Kidney (tissue), 14 donors: ENCODE data around the gene TMEM50B. TPM values are rescaled to one million over a fixed set of nuclear protein-coding genes. Genes with fewer than 3 reads are reported as not detected.

ENCODE experiments used
- DNase-seq, 5 donors: peaks; one replicate each; pipeline ENCODE4 v3.0.0-alpha.2; 2013 to 2020
- FAIRE-seq: peaks from 2 replicates; lab custom pipeline; 2012; peaks lifted over from hg19 to GRCh38; lab: Jason Lieb, UNC
- H3K27ac ChIP-seq, 2 donors: one replicate each; pipeline ENCODE4 v1.7.0; 2013; ENCODE audit warnings: low read depth in 2 of 2, low read length in 2 of 2, inconsistent platforms in 1 of 2
- H3K27me3 ChIP-seq: one replicate; pipeline ENCODE4 v1.7.1; 2013; ENCODE audit warnings: low read length, inconsistent platforms; ENCODE audit not compliant: control insufficient read depth, insufficient read depth
- H3K36me3 ChIP-seq, 3 donors: one replicate each; pipeline versions ENCODE4 v1.7.0 to v1.7.1; 2013; ENCODE audit warnings: low read length in 3 of 3, control low read depth in 1 of 3, inconsistent platforms in 1 of 3; ENCODE audit not compliant: insufficient read depth in 3 of 3, control insufficient read depth in 2 of 3
- H3K4me1 ChIP-seq, 3 donors: one replicate each; pipeline versions ENCODE4 v1.7.0 to v1.7.1; 2013; ENCODE audit warnings: low read length in 3 of 3, inconsistent platforms in 1 of 3, low read depth in 1 of 3; ENCODE audit not compliant: control insufficient read depth in 2 of 3, insufficient read depth in 2 of 3
- H3K4me3 ChIP-seq, 3 donors: one replicate each; pipeline versions ENCODE4 v1.7.0 to v1.8.1; 2013; ENCODE audit warnings: low read length in 3 of 3, control low read depth in 1 of 3, inconsistent platforms in 1 of 3
- H3K9ac ChIP-seq, 3 donors: one replicate each; pipeline versions ENCODE4 v1.7.0 to v1.7.1; 2013; ENCODE audit warnings: low read length in 3 of 3, control low read depth in 1 of 3, inconsistent platforms in 1 of 3
- H3K9me3 ChIP-seq, 3 donors: one replicate each; pipeline versions ENCODE4 v1.7.0 to v1.7.1; 2013; ENCODE audit warnings: low read length in 3 of 3, control low read depth in 1 of 3, inconsistent platforms in 1 of 3; ENCODE audit not compliant: control insufficient read depth in 2 of 3, insufficient read depth in 1 of 3
- CTCF ChIP-seq: IDR thresholded peaks from 3 replicates; pipeline ENCODE4 v1.5.1; 2012; ENCODE audit warnings: mild to moderate bottlenecking, moderate library complexity, borderline replicate concordance; ENCODE audit not compliant: insufficient read depth; ENCODE audit errors: extremely low read depth
- intact Hi-C: fragments of 100-400 bp; cut with DNase I; formaldehyde crosslinking; loops from one replicate; pipeline ENCODE4 v1.11.1; 2022
- polyA plus RNA-seq: library from polyadenylated mRNA; stranded (reverse); fragments of 350-450 nt; fragmentation: Illumina TruSeq; extraction: RNeasy Lipid Tissue Mini Kit (QIAGEN cat#74804); gene quantifications from one replicate; pipeline ENCODE4 v1.2.3, GENCODE V29; 2014; ENCODE audit warnings: low read depth, low replicate concordance; ENCODE audit not compliant: insufficient read depth
- total RNA-seq: library from RNA; stranded (reverse); fragmentation: NEBNext Ultra II Directional; extraction: Animal tissue kit (Norgen Biotek cat#: 25700); gene quantifications from one replicate; pipeline ENCODE4 v1.2.1, GENCODE V29; 2021
- donor health status: control.
- donor health status: control.
- donor health status: control.
- donor health status: control.
- donor health status: control.
- donor health status: DM: yes; HTN: yes; CAD: no.
- donor health status: Normal renal cell carcinoma (clear cell type).

Gene TMEM50B
- total and polyA plus RNA-seq, 2 donors from 2014 or later: 63.7 to 87.6 TPM

GRCh38 chr21:33427051-33427450 lies 52.7 kb downstream of the TMEM50B start:
- H3K9me3 ChIP-seq: no peaks in the 10 kb centered on the region
- no peak for DNase-seq

GRCh38 chr21:33425825-33426224 lies 53.9 kb downstream of the TMEM50B start:
- TF ChIP-seq CTCF: no peak
- no peak for FAIRE-seq
- Histone ChIP-seq H3K27me3 (no peaks in the 10 kb centered on the region), H3K9ac (no peak overlapping the region), H3K4me3 (no peak overlapping the region), H3K4me1 (peaks cover 0 to 3% (median 0%) of the 10 kb centered on the region in 3 donors), H3K36me3 (peaks cover 7 to 43% (median 32%) of the 10 kb centered on the region in 3 donors), H3K9me3 (no peaks in the 10 kb centered on the region), H3K27ac (no peak overlapping the region)
- DNase-seq: no peak
- intact Hi-C loops: no loop called here

More at GRCh38 chr21:33427051-33427450, 52.7 kb downstream of the TMEM50B start:
- FAIRE-seq: no peak
- TF ChIP-seq CTCF: no peak
- H3K4me1 ChIP-seq: peaks cover 0 to 3% (median 0%) of the 10 kb centered on the region in 3 donors
- peaks cover 7 to 41% (median 24%) of the 10 kb centered on the region in 3 donors for H3K36me3 ChIP-seq
- H3K4me3 ChIP-seq: no peak overlapping the region
- no peaks in the 10 kb centered on the region for H3K27me3 ChIP-seq
- no peak overlapping the region for H3K9ac ChIP-seq
- H3K27ac ChIP-seq: no peak overlapping the region
- intact Hi-C loops: no loop called here

- H3K27ac ChIP-seq: no peak overlapping the region
- H3K9me3 ChIP-seq: no peaks in the 10 kb centered on the region
- no peak for TF ChIP-seq CTCF
- DNase-seq (no peak), FAIRE-seq (no peak)
- intact Hi-C loops: no loop called here
- no peak overlapping the region for H3K4me3 ChIP-seq
- H3K9ac ChIP-seq: no peak overlapping the region
- peaks cover 7 to 41% (median 28%) of the 10 kb centered on the region in 3 donors for H3K36me3 ChIP-seq
- no peaks in the 10 kb centered on the region for H3K27me3 ChIP-seq
- H3K4me1 ChIP-seq: peaks cover 0 to 7% (median 0%) of the 10 kb centered on the region in 3 donors
Observed at GRCh38 chr21:33424214-33424613, 55.6 kb downstream of the TMEM50B start.
